H1 (cell line): Measurements from ENCODE around the gene NUTM2G. TPM values are rescaled to one million over a fixed set of nuclear protein-coding genes. Genes with fewer than 3 reads are reported as not detected.
"Not testable (repeated sequence)": the region's sequence is repeated elsewhere in the genome, so short reads cannot be mapped to it uniquely, and the experiment has no call there.

Experiments used
- CTCF ChIA-PET: fragments of 300-600 bp; sonication (Branson Sonifier 250); formaldehyde crosslinking; loops from one replicate; lab custom pipeline; 2021; ENCODE audit not compliant: partially characterized antibody; lab: Charles Lee
- POLR2A ChIA-PET: fragments of 300-600 bp; sonication (Branson Sonifier 250); formaldehyde crosslinking; loops from one replicate; lab custom pipeline; 2021; ENCODE audit warnings: inconsistent platforms; ENCODE audit not compliant: partially characterized antibody; lab: Charles Lee
- DNase-seq, 2 experiments: peaks; one replicate each; pipeline versions ENCODE4 v3.0.0 to v3.0.0-alpha.2; 2010 to 2022; ENCODE audit warnings: low spot score in 2 of 2, low read depth in 1 of 2, mixed read lengths in 1 of 2
- FAIRE-seq: peaks from 2 replicates; lab custom pipeline; 2011; peaks lifted over from hg19 to GRCh38; lab: Jason Lieb, UNC
- H2AFZ ChIP-seq: 2 replicates; pipeline ENCODE4 v1.8.1; 2012; ENCODE audit warnings: low read length, inconsistent platforms
- H2AK5ac ChIP-seq: 2 replicates; pipeline ENCODE4 v1.6.1; 2013; ENCODE audit warnings: low read depth, low read length
- H2BK120ac ChIP-seq: replicated peaks from 2 replicates; pipeline ENCODE3; 2013; ENCODE audit warnings: low read depth, low read length, inconsistent platforms
- H2BK12ac ChIP-seq: 2 replicates; pipeline ENCODE4 v1.6.1; 2013; ENCODE audit warnings: low read depth, low read length
- H2BK15ac ChIP-seq: 2 replicates; pipeline ENCODE4 v1.6.1; 2013; ENCODE audit warnings: low read length
- H2BK20ac ChIP-seq: 2 replicates; pipeline ENCODE4 v1.6.1; 2013; ENCODE audit warnings: low read length
- H2BK5ac ChIP-seq: 2 replicates; pipeline ENCODE4 v1.6.1; 2013; ENCODE audit warnings: low read depth, low read length
- H3K14ac ChIP-seq: 2 replicates; pipeline ENCODE4 v1.6.1; 2013; ENCODE audit warnings: inconsistent platforms; ENCODE audit not compliant: insufficient read length
- H3K18ac ChIP-seq: 2 replicates; pipeline ENCODE4 v1.6.1; 2013; ENCODE audit warnings: low read length; ENCODE audit errors: extremely low read depth
- H3K23ac ChIP-seq: 2 replicates; pipeline ENCODE4 v1.6.1; 2013; ENCODE audit warnings: inconsistent platforms; ENCODE audit not compliant: insufficient read length
- H3K23me2 ChIP-seq: 2 replicates; pipeline ENCODE4 v1.6.1; 2013; ENCODE audit warnings: low read depth, low read length
- H3K27ac ChIP-seq: 2 replicates; pipeline ENCODE4 v1.6.1; 2011; ENCODE audit warnings: low read depth, low read length, inconsistent platforms
- H3K27me3 ChIP-seq, 4 experiments: replicated peaks in 1 of 4; 1 replicate in 1 of 4; 2 replicates in 3 of 4; pipeline versions ENCODE4 v1.6.1 to v1.8.1; 2011 to 2013; ENCODE audit warnings: low read length in 3 of 4, mild to moderate bottlenecking in 3 of 4, inconsistent platforms in 2 of 4, mixed read lengths in 2 of 4, moderate library complexity in 1 of 4; ENCODE audit not compliant: control insufficient read depth in 3 of 4, insufficient read depth in 3 of 4; ENCODE audit errors: extremely low read depth in 1 of 4
- H3K36me3 ChIP-seq, 4 experiments: 2 replicates each; pipeline versions ENCODE4 v1.6.1 to v1.8.1; 2011 to 2013; ENCODE audit warnings: mild to moderate bottlenecking in 4 of 4, low read length in 3 of 4, moderate library complexity in 2 of 4, control low read depth in 1 of 4, inconsistent platforms in 1 of 4; ENCODE audit not compliant: insufficient read depth in 4 of 4, control insufficient read depth in 2 of 4
- H3K4ac ChIP-seq: replicated peaks from 2 replicates; pipeline ENCODE3; 2013; ENCODE audit warnings: low read length, low read depth, mixed read lengths, inconsistent platforms; ENCODE audit not compliant: insufficient read length
- H3K4me1 ChIP-seq, 4 experiments: replicated peaks in 1 of 4; 1 replicate in 1 of 4; 2 replicates in 3 of 4; pipeline versions ENCODE4 v1.6.1 to v1.8.1; 2011 to 2013; ENCODE audit warnings: low read length in 3 of 4, inconsistent platforms in 2 of 4, mixed read lengths in 1 of 4; ENCODE audit not compliant: insufficient read depth in 4 of 4, control insufficient read depth in 3 of 4
- H3K4me2 ChIP-seq, 2 experiments: 2 replicates each; pipeline versions ENCODE4 v1.6.1 to v1.8.1; 2011 to 2013; ENCODE audit warnings: low read depth in 2 of 2, low read length in 2 of 2, control low read depth in 1 of 2, inconsistent platforms in 1 of 2, mild to moderate bottlenecking in 1 of 2; ENCODE audit not compliant: insufficient read depth in 1 of 2
- H3K4me3 ChIP-seq, 4 experiments: fragments of 200-600, 300-600 bp in 1 of 4; sonication (generic), shearing (Covaris generic), sonication (Bioruptor Twin) in 1 of 4; 2 replicates each; pipeline versions ENCODE4 v1.5.1 to v1.8.1; 2011 to 2016; ENCODE audit warnings: low read length in 4 of 4, low read depth in 3 of 4, control low read depth in 2 of 4, inconsistent platforms in 2 of 4, mild to moderate bottlenecking in 2 of 4, mixed read lengths in 1 of 4, moderate library complexity in 1 of 4; ENCODE audit not compliant: insufficient read depth in 2 of 4; ENCODE audit errors: extremely low read depth in 1 of 4
- H3K56ac ChIP-seq: replicated peaks from 2 replicates; pipeline ENCODE3; 2013; ENCODE audit warnings: low read depth, mild to moderate bottlenecking, mixed read lengths, low read length, inconsistent platforms; ENCODE audit not compliant: insufficient read length
- H3K79me1 ChIP-seq: 2 replicates; pipeline ENCODE4 v1.6.1; 2013; ENCODE audit warnings: low read depth, low read length, control low read depth
- H3K79me2 ChIP-seq, 2 experiments: 2 replicates each; pipeline versions ENCODE4 v1.6.1 to v1.8.1; 2012 to 2013; ENCODE audit warnings: low read length in 2 of 2, mild to moderate bottlenecking in 2 of 2, inconsistent platforms in 1 of 2; ENCODE audit not compliant: insufficient read depth in 2 of 2, control insufficient read depth in 1 of 2
- H3K9ac ChIP-seq, 4 experiments: replicated peaks in 1 of 4; 1 replicate in 1 of 4; 2 replicates in 3 of 4; pipeline versions ENCODE4 v1.6.1 to v1.8.1; 2011 to 2013; ENCODE audit warnings: low read depth in 3 of 4, low read length in 3 of 4, control low read depth in 2 of 4, mild to moderate bottlenecking in 2 of 4, moderate library complexity in 2 of 4, inconsistent platforms in 1 of 4; ENCODE audit errors: extremely low read depth in 1 of 4
- H3K9me3 ChIP-seq, 2 experiments: 2 replicates each; pipeline versions ENCODE4 v1.6.1 to v1.8.1; 2012 to 2013; ENCODE audit warnings: mild to moderate bottlenecking in 2 of 2, moderate library complexity in 2 of 2, control low read depth in 1 of 2, inconsistent platforms in 1 of 2, low read depth in 1 of 2, low read length in 1 of 2, mixed read lengths in 1 of 2; ENCODE audit not compliant: insufficient read depth in 2 of 2
- H4K20me1 ChIP-seq, 2 experiments: replicated peaks in 1 of 2; 2 replicates each; pipeline versions ENCODE3 to v1.8.1; 2011 to 2013; ENCODE audit warnings: inconsistent platforms in 2 of 2, low read length in 2 of 2, mild to moderate bottlenecking in 1 of 2; ENCODE audit not compliant: insufficient read depth in 2 of 2, control insufficient read depth in 1 of 2
- H4K5ac ChIP-seq: 2 replicates; pipeline ENCODE4 v1.6.1; 2013; ENCODE audit warnings: low read length, low read depth, mixed read lengths, inconsistent platforms; ENCODE audit not compliant: insufficient read length
- H4K8ac ChIP-seq: 2 replicates; pipeline ENCODE4 v1.8.0; 2013; ENCODE audit warnings: mild to moderate bottlenecking, moderate library complexity, low read length, inconsistent platforms; ENCODE audit not compliant: insufficient read depth; ENCODE audit errors: extremely low read depth
- H4K91ac ChIP-seq: replicated peaks from 2 replicates; pipeline ENCODE3; 2013; ENCODE audit warnings: low read length, mixed read lengths, inconsistent platforms; ENCODE audit not compliant: insufficient read length
- WGBS, 2 experiments: shearing (Covaris generic) in 1 of 2; methylation state at CpG; one replicate each; pipeline versions ENCODE4 v1.1.6 to v1.1.7; 2013 to 2015; ENCODE audit warnings: low lambda C conversion rate in 2 of 2, mixed read lengths in 2 of 2, inconsistent platforms in 1 of 2, low coverage in 1 of 2, missing lambda C conversion rate in 1 of 2; ENCODE audit not compliant: insufficient replicate concordance in 2 of 2, insufficient coverage in 1 of 2, insufficient read length in 1 of 2; ENCODE audit errors: extremely low coverage in 1 of 2, missing lambda C conversion rate in 1 of 2; 5-methylcytosine and 5-hydroxymethylcytosine counted together
- polyA plus RNA-seq, 7 experiments: library from polyadenylated mRNA; depleted of rRNA in 3 of 7; stranded (reverse) in 5 of 7; unstranded in 2 of 7; fragments of >200 nt in 5 of 7; fragments of 200-250 nt in 2 of 7; gene quantifications; 1 replicate in 5 of 7; 2 replicates in 1 of 7; 4 replicates in 1 of 7; pipeline versions ENCODE4 v1.2.1 to v1.2.3, GENCODE V29; 2011 to 2013; ENCODE audit warnings: missing spikeins in 2 of 7, mixed read lengths in 2 of 7
- total RNA-seq: library from RNA; stranded (reverse); fragmentation: NEBNext Ultra II Directional; extraction: Animal tissue kit (Norgen Biotek cat#: 25700); gene quantifications from 2 replicates; pipeline ENCODE4 v1.2.1, GENCODE V29; 2021

The NUTM2G gene
- total and polyA plus RNA-seq, 2 of the 8 experiments (the other 6 are each of a cell fraction or from before 2014, with no cell fraction given), result 0.27 TPM; not detected in 1

GRCh38 chr9:96950539-96950938, 21.9 kb downstream of the NUTM2G start:
- H3K79me1 ChIP-seq, H3K4me3 ChIP-seq, H3K9me3 ChIP-seq, H3K14ac ChIP-seq, H4K8ac ChIP-seq, H2BK20ac ChIP-seq, H3K23me2 ChIP-seq, DNase-seq, H2BK12ac ChIP-seq, H3K23ac ChIP-seq, H4K5ac ChIP-seq, H3K27ac ChIP-seq, H3K18ac ChIP-seq, H3K4ac ChIP-seq, CTCF ChIA-PET, H3K56ac ChIP-seq, H4K20me1 ChIP-seq, H2BK120ac ChIP-seq, H2AFZ ChIP-seq, FAIRE-seq, H3K79me2 ChIP-seq, H3K27me3 ChIP-seq, H3K4me1 ChIP-seq, H3K4me2 ChIP-seq, H2BK5ac ChIP-seq, H4K91ac ChIP-seq, H3K9ac ChIP-seq, H2AK5ac ChIP-seq, POLR2A ChIA-PET, H3K36me3 ChIP-seq, H2BK15ac ChIP-seq: not testable (repeated sequence)
- no CpG with 5 or more reads among the region's 2 CpGs for WGBS, 2 experiments
